Measurements from ENCODE around the gene COX14. TPM values are rescaled to one million over a fixed set of nuclear protein-coding genes. Genes with fewer than 3 reads are reported as not detected.

COX14 gene
- polyA plus RNA-seq, 3 donors = 63.8 to 257 (median 231) TPM

DNA sequence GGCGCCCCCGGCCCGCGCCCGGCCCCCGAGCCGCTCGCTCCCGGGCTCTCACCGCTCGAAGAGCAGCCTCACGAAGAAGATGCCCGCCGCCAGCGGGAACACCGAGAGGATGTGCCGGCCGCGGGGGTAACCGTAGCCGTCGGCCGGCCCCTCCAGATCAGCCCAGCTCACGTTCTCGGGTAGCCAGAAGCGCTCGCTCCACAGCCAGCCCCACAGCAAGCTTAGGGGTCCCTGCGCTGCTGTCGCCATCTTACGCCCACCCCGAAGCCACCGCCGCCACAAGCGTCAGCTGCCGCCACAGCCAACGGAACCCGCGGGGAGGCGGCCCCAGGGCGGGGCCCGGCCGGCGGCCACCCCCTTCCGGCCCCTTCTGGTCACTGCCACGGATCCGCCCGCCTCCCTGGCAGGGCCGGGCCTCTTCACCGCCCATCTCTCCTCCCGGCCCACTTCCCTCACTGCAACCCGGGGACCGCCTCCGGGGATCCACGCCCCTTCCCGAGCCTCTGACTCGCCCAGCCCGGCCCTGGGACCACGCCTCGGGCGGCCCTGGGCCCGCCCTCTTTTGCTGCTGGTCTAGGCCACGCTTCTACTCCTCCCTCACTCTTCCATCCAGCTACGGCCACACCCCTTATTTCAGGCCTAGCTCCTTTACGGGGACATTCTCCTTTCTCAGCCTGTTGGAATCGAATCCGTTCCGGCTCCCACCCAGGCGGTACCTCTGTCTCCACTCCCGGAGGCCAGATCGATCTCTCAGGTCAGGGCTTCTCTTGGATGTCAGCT lies 55.2 kb downstream of the COX14 start, which contains the start of gene CERS5:
Gene CERS5 (minus strand): TSS at position 321 of the 780 bp plus-strand sequence. CDS start 72 bp downstream, at position 249.
- Mint-ChIP-seq H3K27me3 (ENCODE audit: low read depth in 3 of 3) (no peaks in the 10 kb centered on the region), H3K27ac (peak within 1 kb of the TSS; percentile 87 to 96 (median 94)), H3K36me3 (no peaks in the 10 kb centered on the region), H3K4me3 (peak within 1 kb of the TSS; percentile 94 to 97), H3K4me1 (peaks cover 38% of the 10 kb centered on the region), H3K9me3 (peaks cover 0 to 2% (median 0%) of the 10 kb centered on the region in 7 donors)
- peak within 1 kb of the TSS; percentile 69 to 91 (median 82) for H3K4me3 ChIP-seq (replicated peaks in 1 of 3; ENCODE audit: low read depth in 2 of 3, low read length in 3 of 3)
- H3K9ac ChIP-seq (ENCODE audit: insufficient read depth, low read length, poor library complexity, severe bottlenecking) = peak within 1 kb of the TSS; percentile 89
- H3K79me2 ChIP-seq (ENCODE audit: insufficient read depth, low read length) = peaks cover 48% of the 10 kb centered on the region
- under 1% methylated on average over 70 of the region's 70 CpGs for WGBS (ENCODE audit: insufficient coverage)
- H3K27me3 ChIP-seq (ENCODE audit: control insufficient read depth in 2 of 2, insufficient read depth in 2 of 2, low read length in 2 of 2) = no peaks in the 10 kb centered on the region
- DNase-seq = peak; percentile 95 to 98 (median 97)
- peak within 1 kb of the TSS; percentile 72 to 85 for H3K27ac ChIP-seq (ENCODE audit: low read depth in 1 of 2, low read length in 2 of 2)
- peak within 1 kb of the TSS; percentile 76 for H2AFZ ChIP-seq (ENCODE audit: insufficient read depth, low read depth, low read length, poor library complexity, severe bottlenecking)
- H3K4me1 ChIP-seq (ENCODE audit: control insufficient read depth in 1 of 2, insufficient read depth in 2 of 2, low read length in 2 of 2) = peaks cover 20 to 30% of the 10 kb centered on the region in 2 donors
- no peaks in the 10 kb centered on the region for H3K36me3 ChIP-seq (replicated peaks in 1 of 2; ENCODE audit: control insufficient read depth in 1 of 2, insufficient read depth in 2 of 2, low read length in 2 of 2)
- H3K9me3 ChIP-seq (replicated peaks in 1 of 2; ENCODE audit: control insufficient read depth in 1 of 2, insufficient read depth in 1 of 2, low read length in 2 of 2) = no peaks in the 10 kb centered on the region
- TF ChIP-seq, protein P1, sequence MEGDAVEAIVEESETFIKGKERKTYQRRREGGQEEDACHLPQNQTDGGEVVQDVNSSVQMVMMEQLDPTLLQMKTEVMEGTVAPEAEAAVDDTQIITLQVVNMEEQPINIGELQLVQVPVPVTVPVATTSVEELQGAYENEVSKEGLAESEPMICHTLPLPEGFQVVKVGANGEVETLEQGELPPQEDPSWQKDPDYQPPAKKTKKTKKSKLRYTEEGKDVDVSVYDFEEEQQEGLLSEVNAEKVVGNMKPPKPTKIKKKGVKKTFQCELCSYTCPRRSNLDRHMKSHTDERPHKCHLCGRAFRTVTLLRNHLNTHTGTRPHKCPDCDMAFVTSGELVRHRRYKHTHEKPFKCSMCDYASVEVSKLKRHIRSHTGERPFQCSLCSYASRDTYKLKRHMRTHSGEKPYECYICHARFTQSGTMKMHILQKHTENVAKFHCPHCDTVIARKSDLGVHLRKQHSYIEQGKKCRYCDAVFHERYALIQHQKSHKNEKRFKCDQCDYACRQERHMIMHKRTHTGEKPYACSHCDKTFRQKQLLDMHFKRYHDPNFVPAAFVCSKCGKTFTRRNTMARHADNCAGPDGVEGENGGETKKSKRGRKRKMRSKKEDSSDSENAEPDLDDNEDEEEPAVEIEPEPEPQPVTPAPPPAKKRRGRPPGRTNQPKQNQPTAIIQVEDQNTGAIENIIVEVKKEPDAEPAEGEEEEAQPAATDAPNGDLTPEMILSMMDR (IDR thresholded peaks at IDR 0.05) = no peak
- intact Hi-C loops (cut with micrococcal nuclease) = loop anchor here in 1 of 2 donors (5.0 kb wide), 1 partner anchor 55 kb away; the partner anchor contains the start of gene COX14
- H3K4me2 ChIP-seq (replicated peaks; ENCODE audit: extremely low read depth, low read length, poor library complexity, severe bottlenecking) = peak within 1 kb of the TSS; percentile 86
- H4K20me1 ChIP-seq (ENCODE audit: insufficient read depth, low read length) = no peaks in the 10 kb centered on the region

Other genes with a start within 250 kb of the COX14 start
- gene FAIM2, start 208.3 kb upstream of the COX14 start, polyA plus RNA-seq = not detected
- gene AQP2, start 161.5 kb upstream of the COX14 start, polyA plus RNA-seq = not detected
- gene AQP5, start 150.4 kb upstream of the COX14 start, polyA plus RNA-seq = not detected
- gene AQP6, start 139.3 kb upstream of the COX14 start, polyA plus RNA-seq = under 1 TPM in 1 of 3 donors, not detected in 2; 0.04 TPM
- gene RACGAP1, start 86.7 kb upstream of the COX14 start, polyA plus RNA-seq = 1 to 10 TPM; 3.1 to 5.4 (median 3.6) TPM
- not detected for gene ASIC1, start 54.6 kb upstream of the COX14 start, polyA plus RNA-seq
- 10 to 100 TPM in 1 of 3 donors, 1 to 10 TPM in 2; 3.7 to 41.9 (median 7.8) TPM for gene SMARCD1, start 26.9 kb upstream of the COX14 start, polyA plus RNA-seq
- under 1 TPM in 1 of 3 donors, not detected in 2; 0.08 TPM for gene GPD1, start 8.2 kb upstream of the COX14 start, polyA plus RNA-seq
- gene CERS5, start 55.1 kb downstream of the COX14 start, polyA plus RNA-seq = 10 to 100 TPM; 30.6 to 44.4 (median 38.7) TPM
- gene LIMA1, start 171.3 kb downstream of the COX14 start, polyA plus RNA-seq = under 1 TPM; 0.24 to 0.62 (median 0.51) TPM